Fibroblast of skin of abdomen (primary cell): ENCODE data around the gene CRADD.
"Not testable (repeated sequence)": the region's sequence is repeated elsewhere in the genome, so short reads cannot be mapped to it uniquely, and the experiment has no call there.

ENCODE experiments used
- DNase-seq: peaks from one replicate; pipeline ENCODE4 v3.0.0-alpha.2; 2013

Gene CRADD

DNA sequence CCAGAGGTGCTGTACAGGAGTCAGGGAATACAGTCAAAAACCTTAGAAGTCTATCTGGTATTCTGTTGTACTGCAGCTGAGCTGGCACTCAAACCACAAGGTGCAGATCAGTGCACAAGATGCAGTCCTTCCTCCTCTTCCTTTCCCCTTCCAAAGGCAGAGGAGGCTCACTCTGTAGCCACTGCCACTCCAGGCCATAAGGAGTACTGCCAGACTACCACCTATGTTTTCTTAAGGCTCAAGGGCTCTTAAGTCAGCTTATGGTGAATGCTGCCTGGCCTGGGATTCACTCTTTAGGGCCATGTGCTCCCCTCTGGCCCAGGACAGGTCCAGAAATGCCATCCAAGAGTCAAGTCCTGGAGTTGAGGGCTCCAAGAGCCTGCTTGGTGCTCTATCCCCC, 200.3 kb downstream of the CRADD start:
- DNase-seq: no peak

DNA sequence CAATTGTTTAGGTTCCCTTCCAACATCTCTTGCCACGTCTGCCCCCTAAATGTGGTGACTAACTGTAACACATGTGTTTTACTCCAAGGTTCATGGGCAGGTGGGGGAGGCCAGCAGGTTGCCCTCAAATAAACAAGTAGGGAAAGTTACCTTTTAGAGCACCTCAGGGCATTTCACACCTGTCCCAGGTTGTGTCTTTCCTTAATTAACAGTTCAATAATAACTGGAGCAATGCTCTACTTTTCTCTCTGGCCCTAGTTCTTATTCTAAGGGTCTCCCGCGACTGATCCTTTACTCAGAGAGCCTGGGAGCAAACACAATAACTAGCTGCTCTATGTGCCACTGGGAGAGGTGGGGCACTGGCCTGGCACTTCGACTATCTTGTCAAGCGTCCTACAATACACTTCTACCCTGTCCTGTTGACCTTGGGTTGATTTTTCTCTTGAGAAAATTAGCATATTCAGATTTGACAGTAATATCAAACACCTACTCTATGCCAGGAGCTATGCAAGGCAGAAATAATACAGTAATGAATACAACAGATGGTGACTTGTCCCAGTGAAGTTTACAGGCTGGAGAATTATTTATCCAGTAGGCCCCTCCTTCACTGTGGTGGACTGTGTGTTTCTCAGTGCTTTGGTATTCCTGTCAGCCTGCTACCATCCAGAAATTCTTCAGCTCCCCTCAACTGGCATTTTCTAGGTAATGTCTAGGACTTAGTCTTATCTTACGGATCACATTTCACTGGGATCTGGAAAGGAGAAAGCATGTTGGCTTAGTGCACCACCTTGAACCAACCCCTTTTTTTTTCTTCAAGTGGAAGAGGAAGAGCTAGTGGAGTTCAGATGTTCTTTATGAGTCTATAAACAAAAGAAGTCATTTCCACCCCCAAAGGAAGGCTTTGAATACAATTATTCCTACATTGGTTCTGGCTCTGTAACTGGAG, 202.6 kb downstream of the CRADD start:
- peak; percentile 81 for DNase-seq

DNA sequence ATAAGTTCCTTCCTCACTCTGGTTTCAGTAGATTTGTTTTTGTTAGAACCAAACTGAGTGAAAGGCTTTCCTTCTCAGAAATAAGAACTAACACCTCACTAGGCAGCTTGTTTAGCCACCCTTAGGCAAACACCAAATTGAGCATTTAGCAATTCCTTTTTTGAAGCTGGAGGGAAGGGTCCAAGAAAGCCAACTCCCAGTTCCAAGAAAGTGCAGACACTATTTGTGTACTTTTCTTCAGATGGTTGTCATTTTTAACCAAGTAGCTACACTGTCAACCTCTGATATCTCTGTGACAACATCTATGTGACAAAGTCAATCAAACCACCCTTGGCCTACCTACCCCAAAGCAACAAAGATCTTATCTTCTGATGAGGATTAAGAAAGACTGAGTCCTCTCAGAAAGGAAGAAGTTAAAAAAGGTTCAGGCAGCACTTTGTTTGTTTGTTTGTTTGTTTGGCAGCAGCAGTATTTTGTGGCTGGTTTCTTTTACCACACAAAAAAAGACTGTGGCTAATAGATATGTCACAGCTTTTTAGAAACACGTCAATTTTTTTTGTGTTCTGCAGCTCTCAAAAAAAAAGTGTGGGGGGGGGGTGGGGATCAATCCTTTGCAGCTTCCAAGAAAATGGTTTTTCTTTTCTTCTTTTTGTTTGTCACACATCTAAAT, 203.8 kb downstream of the CRADD start:
- DNase-seq: no peak

DNA sequence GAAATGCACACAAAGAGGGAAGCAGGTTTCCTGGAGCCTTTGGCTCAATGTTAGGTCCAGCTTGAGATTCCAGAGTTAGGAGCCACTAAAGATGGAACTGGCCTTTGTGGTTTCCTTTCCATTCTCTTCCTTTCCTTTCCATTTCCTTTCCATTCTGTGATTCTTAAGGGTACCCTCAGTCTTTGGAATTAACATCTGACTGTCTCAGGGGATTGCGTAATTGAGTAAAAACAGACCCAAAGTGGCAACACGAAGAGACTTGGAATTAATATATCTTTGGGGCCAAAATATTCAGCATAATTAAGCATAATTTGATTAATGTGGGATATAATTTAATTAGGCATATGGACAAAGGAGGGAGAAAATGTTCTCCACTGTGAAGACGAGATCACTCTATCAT, 205.6 kb downstream of the CRADD start:
- DNase-seq: no peak

DNA sequence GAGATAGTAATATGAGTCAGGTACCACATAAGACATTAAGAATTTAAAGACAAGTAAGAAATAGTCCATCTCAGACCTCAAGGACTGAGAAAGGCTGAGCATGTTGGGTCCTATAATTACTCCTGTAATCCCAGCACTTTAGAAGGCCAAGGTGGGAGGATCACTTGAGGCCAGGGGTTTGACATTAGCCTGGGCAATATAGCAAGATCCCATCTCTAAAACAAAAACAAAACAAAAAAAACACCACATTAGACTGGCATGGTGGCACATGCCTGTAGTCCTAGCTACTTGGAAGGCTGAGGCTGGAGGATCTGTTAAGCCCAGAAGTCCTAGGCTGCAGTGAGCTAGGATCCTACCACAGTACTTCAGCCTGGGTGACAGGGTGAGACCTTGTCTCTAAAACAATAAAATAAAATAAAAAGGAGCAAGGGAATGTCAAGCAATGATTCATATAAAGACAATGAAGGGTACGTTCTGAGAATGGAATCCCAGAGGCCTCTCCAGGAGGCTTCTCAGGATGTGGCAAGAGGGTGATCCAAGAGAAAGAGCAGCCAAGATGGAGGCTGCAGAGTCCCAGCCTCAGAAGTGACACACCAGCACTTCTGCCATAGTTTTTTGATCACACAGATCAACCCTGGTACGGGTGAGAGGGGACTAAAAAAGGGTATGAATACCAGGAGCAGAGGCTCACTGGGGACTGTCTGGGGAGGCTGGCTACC, 206.4 kb downstream of the CRADD start:
- peak; percentile 91 for DNase-seq

DNA sequence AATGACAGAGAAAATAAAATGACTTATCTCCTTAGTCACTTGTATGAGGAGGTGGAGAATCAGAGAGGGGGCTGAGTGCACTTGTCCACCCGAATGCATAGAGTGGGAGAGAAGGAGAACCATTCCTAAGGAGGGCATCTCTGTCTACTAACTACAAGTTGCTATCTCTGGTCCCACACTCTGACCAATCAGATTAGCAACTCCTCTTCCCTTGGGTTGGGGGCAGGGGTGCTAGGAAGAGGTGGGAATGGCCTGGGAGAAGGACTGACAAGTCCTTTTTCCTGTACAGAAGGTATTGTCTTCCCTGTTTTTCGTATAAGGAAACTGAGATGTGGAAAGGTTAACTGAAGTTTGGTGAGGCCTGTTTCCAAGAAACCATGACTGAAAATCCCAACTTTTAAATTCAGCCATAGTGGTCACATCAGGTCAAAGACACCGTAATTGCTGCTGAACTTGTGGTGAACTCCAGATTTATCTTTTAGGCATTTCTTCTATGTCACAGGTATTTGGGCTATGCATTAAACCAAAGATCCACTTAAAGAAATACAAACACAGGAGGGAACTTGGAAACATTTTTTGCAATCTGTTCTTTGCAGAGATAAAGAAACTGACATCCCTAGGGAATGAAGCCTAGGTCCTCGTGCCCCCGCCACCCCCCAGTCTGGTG, 207.8 kb downstream of the CRADD start:
- peak; percentile 71 for DNase-seq

DNA sequence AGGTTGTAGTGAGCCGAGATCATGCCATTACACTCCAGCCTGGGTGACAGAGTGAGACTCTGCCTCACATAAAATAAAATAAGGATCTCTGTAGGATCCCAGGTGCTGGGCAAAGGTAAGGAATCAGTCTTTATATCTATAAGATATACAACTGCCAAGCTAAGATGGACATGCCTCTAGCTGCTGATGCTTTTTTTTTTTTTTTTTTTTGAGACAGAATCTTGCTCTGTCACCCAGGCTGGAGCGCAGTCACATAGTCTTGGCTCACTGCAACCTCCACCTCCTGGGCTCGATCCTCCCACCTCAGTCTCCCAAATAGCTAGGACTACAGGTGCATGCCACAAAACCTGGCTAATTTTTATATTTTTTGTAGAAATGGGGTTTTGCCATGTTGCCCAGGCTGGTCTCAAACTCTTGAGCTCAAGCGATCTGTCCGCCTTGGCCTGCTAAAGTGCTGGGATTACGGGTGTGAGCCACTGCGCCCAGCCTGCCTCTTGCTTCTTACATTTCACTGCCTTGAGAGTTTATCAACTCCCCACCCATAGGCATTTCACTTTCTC, 208.9 kb downstream of the CRADD start:
- DNase-seq: not testable (repeated sequence)

DNA sequence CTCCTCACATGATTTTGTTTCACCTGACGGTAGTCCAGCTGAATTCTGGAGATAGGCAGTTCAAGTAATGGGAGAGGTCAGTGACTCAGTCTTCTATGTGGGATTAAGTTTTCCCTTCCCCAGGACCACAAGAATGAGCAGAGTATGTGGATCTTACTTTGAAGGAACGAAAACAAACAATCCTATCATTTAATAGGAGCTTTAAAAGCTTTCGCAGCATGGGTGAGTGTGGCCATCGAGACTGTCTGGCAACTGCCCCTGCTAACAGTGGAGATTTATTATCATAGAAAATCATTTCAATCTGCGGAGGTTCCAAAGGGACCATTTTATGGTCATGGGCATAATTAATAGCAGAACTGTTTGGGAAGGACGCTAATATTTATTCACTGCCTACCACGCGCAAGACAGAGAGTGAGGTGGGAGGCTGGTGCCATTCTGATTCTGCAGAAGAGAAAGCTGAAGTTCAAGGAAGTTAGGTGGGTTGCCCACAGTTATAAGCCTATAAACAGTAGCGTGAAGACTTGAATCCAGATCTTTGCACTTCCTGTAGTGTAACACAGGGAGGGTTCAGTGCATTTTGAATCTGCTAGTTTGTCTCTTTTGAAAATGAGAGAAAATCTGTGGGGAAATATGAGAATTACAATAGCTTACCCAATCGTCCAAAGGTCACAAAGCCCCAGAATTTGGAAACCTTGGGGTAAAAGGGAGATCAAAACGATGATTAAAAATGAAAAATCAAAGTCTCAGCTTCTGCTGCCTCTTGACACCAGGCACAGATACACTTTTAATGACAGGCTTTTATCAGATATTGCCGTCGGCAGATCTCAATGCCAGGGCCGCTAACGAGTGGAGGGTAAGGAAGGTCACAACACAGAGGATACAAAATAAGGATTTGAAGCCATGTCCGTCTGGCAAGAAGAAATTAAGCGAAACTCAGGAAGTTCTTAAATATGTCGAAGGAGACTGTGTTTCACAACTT, 209.6 kb downstream of the CRADD start:
- peak; percentile 92 for DNase-seq

DNA sequence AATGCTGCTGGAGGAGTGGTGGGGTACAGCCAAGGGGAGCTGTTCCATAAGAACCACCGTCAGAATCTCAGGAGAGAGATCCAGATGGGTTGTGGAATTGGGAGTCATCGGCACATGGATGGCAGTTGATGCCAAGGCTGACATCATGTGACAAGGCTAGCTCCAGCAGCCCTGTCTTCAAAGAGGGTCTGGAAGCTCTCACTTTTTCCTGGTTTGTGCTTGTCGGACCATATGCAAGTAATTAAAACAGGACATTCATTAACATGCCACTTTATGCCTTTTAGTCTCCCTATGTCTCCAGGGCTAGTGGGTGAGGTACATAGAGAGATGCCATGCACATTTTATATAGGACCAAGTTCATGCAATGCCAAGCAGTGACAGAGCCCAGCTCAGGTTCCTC, 211.8 kb downstream of the CRADD start:
- DNase-seq: no peak

DNA sequence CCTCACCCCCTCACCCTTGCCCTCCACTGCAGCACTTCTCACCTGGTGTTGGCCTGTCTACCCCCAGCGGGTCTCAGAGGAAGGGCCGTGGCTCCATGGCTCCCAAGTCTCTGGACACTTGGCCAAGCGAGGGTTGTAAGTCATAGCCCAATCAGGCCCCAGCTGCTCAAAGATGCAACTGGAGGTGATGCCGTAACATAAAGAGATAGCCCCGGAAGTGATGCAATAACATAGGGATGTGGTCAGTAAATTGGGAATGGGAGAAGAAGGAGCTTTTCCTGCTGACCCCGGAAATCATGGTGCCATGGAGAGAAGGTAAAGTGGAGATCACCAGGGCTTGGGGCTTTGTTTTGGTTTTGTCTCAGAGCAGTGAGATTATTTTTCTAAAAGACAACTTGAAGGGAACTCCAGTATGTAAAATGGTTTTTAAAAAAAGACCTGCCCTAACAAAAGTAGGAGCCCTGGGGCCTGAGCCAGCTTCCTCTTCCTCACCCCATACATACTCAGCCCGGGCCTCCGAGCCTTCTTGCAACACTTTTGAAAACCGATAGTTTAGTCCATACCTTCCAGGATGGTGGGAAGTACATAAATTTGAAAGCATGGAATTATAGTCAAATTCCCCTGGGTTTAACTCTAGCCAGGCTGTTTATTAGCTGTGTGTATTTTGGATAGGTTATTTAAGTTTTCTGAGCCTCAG, 212.5 kb downstream of the CRADD start:
- peak; percentile 37 for DNase-seq

DNA sequence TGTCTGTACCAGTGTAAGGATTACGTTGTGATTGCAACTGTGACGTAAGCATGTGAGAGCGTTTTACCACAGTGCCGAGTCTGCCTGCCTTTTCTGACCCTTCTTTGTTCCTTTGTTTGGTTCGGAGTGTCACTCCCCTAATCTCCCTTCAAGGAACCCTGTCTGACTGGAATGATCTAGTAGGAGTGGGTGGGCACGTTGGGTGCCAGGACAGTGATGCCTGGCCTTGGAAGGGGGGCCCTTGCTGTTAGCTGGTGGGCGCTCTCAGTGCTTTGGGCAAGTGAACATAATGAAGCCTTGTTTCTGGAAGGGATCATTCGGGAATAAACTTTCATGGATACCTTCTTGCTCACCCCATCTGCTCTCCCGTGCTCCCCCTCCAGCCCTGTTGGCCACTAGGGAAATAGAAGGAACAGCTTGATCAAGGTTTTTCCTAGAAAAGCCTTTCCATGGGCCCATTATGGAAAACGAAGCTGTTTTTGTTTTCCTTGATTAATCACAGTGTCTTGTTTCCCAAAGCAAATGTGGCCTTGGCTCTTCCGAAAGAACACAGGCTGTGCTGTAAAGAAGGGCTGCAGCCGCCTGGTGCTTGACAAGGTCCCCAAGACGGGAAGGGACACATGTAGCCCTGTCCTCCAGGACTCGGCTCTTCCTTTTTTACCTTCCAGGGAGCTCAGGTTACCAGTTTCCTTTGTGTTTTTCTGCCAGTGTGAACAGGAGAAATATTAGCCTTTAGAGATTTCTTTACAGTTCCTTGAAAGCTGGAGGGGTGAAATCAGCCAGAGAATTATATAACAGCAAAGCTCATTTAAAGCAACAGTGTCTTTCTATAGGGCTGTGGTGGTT, 215.5 kb downstream of the CRADD start:
- DNase-seq: no peak

DNA sequence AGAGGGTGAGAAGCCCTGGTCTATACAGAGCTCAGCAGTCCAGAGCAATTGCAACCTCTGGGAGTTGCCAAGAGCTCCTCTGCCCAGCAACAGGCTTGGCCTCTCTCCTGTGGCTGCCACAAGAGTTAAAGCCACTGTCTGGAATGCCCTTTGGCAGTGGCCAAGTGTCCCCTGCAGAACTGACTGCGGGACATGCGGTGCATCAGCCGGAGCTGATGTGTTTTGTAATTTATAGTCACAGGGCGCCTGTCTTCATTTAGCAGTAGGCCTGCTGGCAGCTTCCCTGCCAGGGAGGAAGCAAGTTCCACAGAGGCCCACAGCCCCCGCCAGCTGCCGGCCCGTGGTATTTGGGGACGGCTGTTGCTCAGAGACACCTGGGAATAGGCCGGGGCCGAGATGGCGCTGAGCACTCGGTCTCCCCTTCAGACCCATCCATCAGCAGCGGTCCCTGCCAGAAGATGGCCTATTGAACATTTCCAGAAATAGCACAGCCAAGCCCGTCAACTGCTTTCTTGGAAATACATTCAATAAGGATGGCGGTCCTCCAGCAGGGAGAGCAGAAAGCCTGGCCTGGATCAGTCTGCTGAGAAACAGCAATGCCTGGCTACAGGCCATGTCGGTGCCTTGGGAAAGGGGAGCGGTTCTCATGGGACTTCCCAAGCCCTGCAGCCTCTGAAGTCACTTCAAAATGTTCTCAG, 217.4 kb downstream of the CRADD start:
- DNase-seq: peak; percentile 79

DNA sequence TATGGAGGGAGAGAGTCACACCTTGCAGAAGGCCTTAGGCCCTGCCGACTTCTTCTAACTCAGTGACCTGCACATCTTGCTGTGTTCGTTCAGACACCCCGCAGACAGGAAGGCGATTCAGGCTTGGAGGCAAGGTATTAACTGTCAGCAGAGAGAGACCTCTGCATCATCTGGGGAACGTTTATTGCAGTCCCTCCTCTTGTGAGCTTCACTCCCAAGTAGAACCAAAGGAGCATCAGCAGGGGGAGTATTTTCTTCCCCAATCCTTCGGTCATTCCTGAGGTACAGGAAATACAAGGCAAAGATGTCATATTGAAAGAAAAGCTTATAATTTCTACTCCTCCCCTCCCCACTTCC, 217.9 kb downstream of the CRADD start:
- DNase-seq: peak; percentile 58

DNA sequence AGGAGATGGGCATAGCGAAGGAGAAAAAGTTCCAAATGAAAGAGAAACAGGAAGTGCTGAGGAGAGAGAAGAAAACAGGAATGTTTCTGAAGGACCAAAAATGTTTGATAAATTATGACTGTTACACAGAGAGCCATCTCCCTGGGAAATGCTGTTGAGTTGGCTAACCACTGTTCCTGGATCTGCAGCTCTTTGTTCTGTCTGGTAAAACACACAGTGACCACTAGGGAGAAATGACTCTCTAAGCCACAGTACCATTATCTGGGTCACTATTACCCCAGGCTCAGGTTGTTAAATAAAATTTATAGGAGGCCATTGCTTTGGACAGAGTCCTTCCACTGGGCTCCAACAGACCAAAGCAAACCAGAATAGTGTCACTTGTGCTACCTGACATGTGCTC, 219.3 kb downstream of the CRADD start:
- DNase-seq: peak; percentile 21

DNA sequence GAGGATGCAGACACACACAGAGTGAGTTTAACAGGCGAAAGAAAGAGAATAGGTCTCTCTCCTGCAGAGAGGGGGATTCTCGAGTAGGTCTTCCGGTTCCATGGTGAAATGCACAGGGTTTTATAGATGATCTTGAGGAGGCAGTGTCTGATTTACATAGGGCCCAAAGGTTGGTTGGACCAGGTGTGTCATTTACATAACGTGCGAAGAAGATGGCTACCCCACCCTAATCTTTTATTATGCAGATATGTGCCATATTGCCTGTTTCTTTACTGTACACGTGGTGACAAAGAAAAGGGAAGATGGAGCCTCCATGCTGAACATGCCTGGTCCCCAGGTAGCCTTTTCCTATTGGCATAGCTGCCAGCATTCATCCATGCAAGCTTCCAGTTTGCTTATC, 219.8 kb downstream of the CRADD start:
- no peak for DNase-seq

DNA sequence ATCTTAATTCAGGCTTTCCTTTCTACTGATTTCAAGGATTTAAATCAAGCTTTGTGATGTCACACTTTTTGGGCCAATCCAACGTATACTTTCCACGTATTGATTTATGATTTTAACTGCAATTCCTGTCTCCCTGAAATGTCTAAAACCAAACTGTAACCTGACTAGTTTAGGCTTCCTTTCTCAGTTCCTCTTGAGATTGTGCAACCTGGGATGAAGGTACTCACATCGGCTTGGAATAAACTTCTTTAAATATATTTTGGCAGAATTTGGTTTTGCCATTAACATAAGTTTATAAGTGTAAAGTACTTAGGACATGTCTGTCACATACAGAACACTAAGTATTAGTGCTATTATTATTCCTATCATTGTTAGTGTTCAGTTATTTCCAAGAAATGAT, 224.6 kb downstream of the CRADD start:
- no peak for DNase-seq

DNA sequence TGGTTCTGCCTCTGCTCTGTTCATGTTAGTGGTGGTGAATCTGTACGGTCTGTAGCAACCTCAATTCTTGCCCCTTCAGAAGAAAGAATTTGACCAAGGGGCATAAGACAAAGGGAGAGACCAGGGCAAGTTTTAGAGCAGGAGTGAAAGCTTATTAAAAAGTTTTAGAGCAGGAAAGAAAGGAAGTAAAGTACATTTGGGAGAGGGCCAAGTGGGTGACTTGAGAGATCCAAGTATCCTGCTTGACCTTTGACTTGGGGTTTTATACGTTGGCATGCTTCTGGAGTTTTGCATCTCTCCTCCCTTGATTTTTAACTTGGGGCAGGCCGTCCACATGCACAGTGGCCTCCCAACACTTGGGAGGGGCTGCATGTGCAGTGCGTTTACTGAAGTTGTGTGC, 225.0 kb downstream of the CRADD start:
- no peak for DNase-seq

DNA sequence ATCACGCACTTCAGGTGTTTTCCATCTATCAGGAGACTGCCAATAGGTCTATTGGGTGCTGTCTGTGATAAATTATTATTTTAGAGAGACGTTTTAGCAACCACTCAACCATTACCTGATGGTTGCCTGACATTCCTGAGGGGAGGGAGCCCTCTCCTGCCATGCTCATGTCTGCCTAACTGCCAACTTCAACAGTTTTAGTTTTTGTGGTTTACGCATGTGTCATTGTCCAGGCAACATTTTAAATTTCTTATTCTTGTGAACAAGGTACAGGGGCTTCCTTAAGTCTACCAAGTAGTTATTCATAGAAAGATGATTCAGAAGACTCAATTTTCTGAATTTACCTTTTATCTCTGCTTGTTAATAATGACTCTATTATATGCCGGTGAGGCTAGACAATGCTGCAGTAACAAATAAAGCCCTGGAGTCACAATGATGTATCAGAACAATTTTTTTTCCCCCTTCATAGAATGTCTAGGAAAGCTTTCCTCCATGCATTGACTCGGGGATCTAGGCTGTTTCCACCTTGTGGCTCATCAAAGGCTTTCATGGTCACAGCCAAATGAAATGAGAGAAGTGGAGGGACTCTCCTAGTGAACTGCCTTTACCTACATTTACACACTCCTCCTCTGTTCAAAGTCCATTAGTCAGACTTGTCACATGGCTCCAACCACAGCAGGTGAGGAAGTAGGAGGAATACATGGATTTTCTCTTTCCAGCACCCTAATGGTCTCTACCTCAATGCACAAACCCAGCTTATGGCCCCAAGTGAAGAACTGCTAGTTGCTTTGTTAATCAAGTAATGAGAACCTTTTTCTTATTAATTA, 225.8 kb downstream of the CRADD start:
- DNase-seq: no peak
